Hepatocyte (in vitro differentiated cells): Measurements from ENCODE around the gene TBC1D13.

Source experiments
- CTCF ChIP-seq: fragments of 200-600 bp; sonication (generic); IDR thresholded peaks from 2 replicates; pipeline ENCODE4 v1.5.1; 2016; ENCODE audit warnings: antibody characterized with exemption, mild to moderate bottlenecking; ENCODE audit not compliant: poor library complexity
- EZH2phosphoT487 ChIP-seq: fragments of 200-600 bp; sonication (generic); IDR thresholded peaks from one replicate; pipeline ENCODE4 v1.6.1; 2018; ENCODE audit warnings: antibody characterized with exemption, mild to moderate bottlenecking, low read depth, moderate library complexity; ENCODE audit not compliant: unreplicated experiment, severe bottlenecking

DNA sequence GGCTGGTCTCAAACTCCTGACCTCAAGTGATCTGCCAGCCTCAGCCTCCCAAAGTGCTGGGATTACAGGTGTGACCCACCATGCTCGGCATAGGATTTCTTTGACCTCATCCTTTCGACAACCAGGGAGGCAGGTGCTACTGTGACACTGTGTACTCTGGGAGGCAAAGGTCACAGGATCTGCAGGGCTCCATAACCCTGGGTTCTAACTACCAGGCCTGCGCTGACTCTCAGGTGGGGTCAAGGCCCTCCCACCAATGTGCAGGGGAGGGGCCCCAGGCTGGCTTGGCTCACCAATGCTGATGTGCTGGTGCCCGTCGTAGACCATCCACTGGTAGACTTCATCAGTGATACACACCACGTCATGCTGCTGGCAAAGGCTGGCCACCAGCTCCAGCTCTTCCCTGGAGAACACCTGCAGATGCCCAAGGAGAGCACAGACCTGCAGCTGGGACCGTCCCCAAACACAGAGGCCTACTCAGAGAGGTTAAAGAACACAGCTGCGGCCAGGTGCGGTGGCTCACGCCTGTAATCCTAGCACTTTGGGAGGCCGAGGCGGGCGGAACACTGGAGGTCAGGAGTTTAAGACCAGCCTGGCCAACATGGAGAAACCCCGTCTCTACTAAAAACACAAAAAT is 49.6 kb downstream of the TBC1D13 start:
- TF ChIP-seq CTCF (no peak), EZH2phosphoT487 (no peak)
